Stimulated activated CD4-positive, alpha-beta T cell treated with anti-CD3 and anti-CD28 coated beads, Interleukin-15, amount 100 ng/mL, for 24 hours (primary cell): ENCODE data around the gene SPCS1.
"Not testable (repeated sequence)": the region's sequence is repeated elsewhere in the genome, so short reads cannot be mapped to it uniquely, and the experiment has no call there.

Source experiments
- DNase-seq: peaks from one replicate; pipeline ENCODE4 v3.0.0-alpha.2; 2020

The SPCS1 gene

DNA sequence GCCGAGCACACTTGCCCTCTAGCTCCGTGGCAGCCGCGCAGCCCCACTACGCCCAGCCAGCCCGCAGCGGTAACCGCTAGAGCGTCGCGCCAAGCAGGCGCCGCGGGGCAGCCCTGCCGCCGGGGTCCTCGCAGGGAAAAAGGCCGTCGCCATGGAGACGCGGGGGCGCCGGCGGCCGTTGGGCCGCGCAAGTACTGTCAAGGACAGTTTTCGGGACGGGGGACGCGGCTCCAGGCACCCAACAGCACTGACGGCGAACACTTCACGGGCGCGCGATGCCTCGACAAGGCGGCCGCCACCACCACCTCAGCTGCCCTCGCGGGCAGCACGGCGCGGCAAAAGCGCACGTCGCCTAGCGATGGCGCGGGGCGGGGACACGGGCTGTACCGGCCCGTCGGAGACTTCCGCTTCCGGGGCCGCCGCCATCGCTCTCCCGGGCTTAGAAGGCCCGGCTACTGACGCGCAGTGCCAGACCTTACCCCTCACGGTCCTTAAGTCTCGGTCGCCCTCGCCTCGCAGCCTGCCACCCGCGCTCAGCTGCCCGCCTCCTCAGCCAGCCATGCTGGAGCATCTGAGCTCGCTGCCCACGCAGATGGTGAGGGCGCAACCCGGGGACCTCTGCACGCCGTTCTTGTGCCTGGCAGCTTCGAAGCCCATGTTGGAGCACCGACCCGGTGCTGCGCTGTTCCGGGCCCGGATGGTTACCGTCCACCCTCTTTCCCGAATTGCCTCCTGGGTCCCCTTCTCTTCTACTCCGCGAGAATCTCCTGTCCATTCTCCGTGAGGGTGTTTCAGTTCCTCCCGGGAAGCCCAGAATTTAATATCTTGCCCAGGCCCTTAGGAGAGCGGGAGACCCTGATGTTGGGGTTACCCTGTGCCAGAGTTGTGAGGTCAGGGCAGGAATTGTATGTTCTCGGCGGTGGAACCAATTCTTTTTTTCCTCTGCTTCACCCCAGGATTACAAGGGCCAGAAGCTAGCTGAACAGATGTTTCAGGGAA lies at the start of gene SPCS1, which contains the start of gene GLT8D1:
Gene SPCS1, plus strand, starts transcription at position 419 of the 999 bp plus-strand sequence. Its CDS starts 141 bp downstream, at position 560.
Gene GLT8D1, minus strand, starts transcription at position 104 of the 999 bp plus-strand sequence. CDS start 5,331 bp downstream, outside the sequence.
- peak; percentile 91 for DNase-seq

DNA sequence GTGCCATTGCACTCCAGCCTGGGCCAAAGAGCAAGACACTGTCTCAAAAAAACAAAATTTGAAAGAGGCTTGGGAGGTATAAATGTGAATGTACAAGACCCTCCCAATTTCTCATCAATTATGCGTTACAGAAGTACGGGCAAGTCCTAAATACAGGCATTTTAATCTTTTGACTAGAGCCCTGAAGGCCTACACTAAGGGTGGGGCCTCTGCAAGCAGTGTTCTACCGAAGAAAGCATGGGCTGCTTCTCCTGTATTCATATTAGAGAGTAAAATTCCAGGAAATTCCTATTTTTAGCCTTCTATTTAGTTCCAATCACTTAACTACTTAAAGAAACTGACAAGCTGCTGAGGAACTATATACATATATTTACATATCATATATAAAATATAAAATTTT lies 45.9 kb upstream of the SPCS1 start:
- no peak for DNase-seq

DNA sequence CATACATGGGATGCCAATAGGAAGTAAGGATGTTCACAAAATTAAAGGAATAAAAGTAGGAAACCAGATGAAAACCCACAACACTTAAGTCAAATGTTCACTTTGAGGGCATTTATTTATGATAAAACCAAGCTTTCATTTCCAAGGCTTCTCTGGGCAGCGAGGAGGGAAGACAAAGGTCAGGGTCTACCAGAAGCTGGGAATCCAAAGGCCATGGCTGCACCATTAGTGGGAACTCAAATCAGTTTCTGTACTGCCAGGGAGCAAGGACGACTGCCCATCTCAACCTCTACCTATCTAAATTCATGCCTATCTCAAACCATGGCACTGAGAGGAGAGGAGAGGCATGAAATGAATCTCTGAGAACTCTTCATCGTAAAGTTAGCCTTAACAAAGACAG lies 42.8 kb upstream of the SPCS1 start:
- no peak for DNase-seq

DNA sequence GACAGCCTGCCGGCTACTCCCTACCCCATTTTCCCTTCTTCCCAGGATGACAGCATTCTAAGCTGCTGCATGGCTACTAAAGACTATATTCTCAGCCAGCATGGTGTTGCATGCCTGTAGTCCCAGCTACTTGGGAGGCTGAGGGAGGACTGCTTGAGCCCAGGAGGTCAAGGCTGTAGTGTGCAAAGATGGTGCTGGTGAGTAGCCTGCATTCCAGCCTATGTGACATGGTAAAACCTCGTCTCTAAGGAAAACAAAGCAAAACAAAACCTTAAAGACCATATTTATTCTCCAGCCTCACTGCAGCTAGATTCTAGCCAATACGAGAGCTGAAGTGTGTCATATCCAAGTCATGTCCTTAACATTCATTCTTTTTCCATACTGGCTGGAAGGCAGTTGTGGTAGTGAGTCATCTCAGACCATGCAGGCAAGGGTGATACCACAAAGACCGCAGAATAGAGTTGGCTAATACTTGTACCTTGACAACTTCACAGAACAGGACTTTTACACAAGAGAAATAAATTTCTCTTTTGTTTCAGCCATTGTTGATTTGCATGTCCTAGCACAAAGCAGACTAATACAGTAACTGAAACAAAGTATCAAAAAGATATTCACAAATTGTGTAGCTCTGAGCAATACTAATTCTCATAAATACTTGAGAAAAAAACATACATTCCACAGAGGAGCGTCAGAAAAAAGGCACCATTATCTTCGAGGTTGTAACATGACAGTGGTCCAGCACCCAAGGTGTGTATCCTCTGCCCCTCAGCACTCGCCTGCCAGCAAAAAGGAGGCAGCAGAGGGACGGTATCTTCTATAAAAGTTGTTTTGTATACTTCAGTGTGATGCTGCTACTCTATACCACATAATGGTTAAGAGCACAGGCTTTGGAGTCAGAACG lies 35.0 kb upstream of the SPCS1 start:
- DNase-seq: peak; percentile 62

DNA sequence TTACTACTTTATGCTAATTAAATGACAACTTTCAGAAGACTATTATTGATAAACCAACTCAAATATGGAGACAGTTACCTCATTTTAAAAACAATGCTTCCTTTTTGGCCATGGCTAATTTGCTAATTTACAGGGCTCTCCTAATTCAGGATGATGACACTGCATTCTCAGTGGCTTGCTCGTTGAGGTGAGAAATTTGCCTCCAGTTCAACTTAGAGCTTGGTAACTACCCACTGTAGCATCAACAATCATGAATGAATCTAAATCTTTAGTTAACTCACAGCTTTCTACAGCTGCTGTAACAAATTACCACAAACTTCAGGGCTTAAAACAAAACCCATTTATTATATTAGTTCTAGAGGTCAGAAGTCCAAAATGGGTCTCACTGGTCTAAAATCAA lies 34.2 kb upstream of the SPCS1 start:
- no peak for DNase-seq

DNA sequence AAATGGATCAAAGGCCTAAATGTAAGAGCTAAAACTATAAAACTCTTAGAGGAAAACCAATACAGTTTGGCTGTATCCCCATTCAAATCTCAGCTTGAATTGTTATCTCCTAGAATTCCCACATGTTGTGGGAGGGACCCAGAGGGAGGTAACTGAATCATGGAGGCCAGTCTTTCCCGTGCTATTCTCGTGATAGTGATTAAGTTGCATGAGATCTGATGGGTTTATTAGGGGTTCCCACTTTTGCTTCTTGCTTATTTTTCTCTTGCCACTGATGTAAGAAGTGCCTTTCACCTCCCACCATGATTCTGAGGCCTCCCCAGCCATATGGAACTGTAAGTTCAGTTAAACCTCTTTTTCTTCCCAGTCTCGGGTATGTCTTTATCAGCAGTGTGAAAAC lies 29.7 kb upstream of the SPCS1 start:
- DNase-seq: not testable (repeated sequence)

DNA sequence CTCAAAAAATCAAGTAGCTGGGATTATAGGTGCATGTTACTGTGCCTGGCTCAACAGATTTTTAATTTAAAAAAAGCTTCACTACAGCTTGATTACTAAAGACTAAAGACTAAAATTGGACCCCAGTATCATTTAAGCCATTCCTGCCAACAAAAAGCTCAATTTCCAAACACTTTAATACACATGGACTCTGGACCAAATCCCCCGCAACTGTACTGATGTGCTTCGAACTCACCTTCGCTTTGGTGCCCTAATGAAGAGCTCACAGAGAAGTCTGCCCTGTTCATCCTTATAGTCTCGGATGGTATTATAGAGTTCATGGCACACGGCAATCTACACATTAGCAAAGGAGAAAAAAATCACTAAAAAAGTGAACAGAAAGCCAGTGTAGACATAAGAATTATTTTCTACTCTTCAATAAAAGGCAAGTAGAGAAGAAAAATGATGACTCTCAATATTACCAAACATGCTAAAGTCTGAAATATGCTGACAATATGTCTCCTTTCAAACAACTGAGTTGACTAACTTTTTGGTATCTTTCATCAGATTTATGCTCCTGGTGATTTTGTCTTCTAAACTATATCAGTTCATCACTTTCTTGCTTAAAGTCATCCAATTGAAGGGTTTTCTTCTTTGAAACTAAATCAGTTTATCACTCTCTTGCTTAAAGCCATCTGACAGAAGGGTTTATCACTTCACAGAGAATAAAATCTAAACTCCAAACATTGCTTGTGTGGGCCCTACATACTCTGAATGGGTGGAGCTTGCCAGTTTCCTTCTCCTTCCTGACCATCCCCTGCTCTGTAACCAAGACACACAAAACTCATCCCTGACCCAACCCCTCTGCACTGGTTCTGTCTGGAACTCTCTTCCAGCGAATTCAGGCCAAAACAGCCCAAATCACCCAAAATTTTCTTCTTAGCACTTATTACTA lies 27.4 kb upstream of the SPCS1 start:
- no peak for DNase-seq

DNA sequence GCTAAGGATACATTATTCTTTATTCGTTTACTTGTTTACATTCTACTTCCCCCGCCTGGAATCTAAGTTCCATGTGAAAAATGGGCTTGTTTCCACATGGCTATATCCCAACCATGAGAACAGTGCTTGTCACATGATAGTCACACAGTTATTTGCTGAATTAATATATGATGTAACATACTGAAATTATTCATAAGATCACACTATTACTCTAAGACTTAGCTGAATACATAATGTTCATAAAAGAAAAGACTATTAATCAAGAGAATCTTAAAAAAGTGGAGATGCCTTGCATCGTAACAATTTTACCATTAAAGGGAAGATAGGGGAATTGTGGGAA lies 26.7 kb upstream of the SPCS1 start:
- no peak for DNase-seq

DNA sequence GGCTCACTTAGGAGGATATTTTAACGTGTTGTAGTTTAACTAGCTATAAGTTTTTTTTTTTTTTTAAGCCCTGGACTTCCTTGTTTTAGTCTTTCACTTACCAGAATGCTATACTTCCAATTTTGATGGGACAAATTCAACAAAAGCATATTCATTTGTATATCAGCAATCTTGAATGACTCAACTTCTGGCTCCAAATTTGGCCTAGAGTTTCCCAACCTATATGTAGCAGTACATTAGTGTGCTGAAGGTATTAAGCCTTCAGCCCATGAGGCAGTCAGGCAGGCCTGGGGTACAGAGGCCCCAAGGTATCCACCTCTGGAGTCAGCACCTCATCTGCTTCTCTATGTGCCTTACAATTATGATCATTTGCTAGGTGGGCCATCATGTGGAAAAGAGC lies 26.1 kb upstream of the SPCS1 start:
- no peak for DNase-seq

DNA sequence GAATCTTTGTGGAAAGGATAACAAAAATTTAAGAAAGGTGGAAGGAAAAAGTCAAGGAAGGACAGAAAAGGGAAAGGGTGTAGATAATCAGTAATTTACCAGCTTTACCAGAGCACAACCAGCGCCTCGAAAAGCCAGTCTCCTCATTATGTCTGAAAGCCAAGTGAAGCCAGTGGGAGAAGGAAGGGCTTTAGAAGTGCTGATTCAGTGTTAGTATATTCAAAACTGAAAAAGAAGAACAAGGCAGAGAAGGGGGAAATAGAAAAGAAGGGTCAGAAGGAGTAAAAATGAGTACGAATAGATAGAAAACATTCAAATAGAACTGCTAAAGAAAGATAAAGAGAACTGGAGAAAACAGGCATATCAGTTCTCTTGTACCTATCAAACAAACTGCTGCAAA lies 24.3 kb upstream of the SPCS1 start:
- DNase-seq: no peak

DNA sequence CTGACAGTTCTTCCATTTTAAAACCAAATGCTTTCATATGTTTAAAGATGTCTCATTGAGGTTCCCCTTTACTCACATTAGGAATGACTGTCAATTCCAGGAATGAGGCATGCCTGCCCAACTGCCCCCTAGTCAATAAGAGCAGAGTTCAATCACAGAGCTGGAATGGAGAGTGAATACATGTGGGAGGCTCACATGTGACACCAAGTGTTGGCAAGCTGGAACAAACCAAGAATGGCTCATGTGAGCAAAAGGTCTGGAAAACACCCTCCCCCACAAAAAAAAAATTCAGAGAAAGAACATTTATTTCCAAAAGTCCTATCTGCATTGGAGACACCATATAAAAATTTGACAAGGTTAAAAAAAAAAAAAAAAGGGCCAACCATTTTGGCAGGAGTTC lies 23.9 kb upstream of the SPCS1 start:
- peak; percentile 57 for DNase-seq

DNA sequence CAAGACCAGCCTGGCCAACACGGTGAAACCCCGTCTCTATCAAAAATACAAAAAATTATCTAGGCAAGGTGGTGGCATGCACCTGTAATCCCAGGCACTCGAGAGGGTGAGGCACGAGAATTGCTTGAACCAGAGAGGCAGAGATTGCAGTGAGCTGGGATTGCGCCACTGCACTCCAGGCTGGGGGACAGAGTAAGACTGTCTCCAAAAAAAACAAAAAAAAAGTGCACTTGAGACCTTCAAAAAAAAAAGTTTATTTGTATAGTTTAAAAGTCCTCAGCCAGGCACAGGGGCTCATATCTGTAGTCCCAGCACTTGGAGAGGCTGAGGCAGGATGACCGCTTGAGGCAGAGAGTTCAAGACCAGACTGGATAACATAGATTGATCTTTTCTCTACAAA lies 22.3 kb upstream of the SPCS1 start:
- no peak for DNase-seq

DNA sequence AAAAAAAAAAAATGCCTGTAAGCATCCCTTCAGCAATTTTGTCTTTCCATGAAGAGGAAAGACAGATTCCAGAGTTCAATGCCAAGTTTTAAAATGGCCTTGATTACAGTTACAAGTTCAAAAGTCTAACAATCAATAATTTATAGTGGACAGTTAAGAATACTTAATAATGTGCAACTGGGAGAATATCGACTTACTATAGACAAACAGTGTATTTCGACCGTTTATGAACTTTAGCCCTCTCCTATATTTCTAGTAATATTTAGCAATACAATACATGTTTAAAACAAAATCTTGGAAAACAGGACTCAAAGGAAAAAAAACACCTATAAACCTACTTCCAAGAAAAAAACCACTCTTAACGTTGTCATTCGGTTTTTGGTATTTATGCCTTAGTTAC lies 21.7 kb upstream of the SPCS1 start:
- DNase-seq: no peak

DNA sequence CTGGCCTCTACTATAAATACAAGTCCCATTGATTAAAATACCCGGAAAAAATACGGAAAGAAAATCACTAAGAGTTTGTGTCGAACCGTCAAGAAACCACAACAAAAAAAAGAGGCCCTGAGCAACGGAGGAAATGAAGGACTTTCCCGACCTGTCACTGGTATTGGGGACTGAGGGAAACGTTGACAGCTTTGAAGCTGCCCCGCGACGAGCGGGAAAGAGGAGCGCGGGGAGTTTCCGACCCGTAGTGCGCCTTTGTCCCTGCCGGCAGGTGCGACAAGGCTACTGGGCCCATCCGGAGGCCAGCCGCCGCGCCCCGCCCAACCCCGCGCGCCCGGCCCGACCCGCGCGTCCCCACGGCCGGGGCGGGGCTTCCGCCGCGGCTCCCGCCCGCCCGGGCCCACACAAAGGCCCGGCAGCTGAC lies 20.6 kb upstream of the SPCS1 start:
- peak; percentile 92 for DNase-seq

DNA sequence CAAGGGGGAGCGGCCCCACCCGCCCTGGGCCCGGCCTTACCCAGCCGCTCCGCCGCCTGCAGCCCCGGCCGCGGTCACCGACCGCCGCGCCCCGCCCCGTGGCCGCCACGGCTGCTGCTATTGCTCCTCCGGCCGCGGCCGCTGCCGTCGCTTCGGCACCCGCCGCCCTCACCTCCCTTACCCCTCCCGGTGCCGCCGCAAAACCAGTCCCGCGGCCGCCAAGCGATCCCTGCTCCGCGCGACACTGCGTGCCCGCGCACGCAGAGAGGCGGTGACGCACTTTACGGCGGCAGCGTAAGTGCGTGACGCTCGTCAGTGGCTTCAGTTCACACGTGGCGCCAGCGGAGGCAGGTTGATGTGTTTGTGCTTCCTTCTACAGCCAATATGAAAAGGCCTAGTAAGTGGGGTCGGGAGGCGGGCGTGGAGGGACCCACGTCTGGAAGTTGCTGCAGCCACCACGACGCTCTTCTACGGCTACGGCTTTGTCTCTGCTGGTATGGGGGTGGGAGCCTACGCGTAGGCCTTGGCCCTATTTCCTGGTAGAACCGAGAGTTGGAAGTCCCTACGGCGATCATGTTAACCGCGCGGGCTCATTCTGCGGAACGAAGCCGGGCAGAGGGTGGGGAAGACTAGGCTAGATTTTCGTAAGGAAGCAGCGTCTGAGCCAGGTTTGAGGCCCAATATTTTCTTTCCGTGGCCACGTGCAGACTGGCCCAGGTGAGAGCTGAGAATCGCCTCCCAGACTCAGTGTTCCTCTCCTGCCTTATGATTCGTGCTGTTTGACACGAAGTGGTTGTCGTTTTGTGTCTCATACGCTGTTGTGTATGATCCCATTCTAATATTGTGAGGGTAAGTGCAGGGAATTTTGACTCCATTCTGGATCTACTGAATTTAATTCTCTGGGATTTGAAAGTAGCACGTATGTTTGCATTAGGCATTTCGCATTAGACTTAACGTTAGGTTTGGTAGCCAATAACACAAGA lies 19.9 kb upstream of the SPCS1 start, which contains the start of the genes GNL3 and PBRM1:
Gene GNL3, plus strand, starts transcription at position 324 of the 983 bp plus-strand sequence. Its CDS starts 61 bp downstream, at position 385.
Gene PBRM1, minus strand, starts transcription at position 205 of the 983 bp plus-strand sequence.
- DNase-seq: peak; percentile 95

DNA sequence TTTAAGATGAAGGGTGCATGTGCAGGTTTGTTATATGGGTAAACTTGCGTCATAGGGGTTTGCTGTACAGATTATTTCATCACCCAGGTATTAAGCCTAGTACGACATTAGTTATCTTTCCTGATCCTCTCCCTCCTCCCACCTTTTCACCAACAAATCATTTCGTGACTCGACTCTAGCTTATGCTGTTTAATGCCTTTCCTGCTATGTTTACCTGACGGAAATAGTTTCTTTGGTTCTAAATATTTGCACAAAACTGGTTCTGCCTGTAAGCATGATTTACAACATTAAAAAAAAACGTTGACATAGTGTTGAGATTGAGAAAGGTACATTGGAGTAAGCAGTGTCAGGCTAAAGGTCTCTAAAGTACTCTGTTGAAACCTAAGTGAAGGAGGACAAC lies 17.6 kb upstream of the SPCS1 start:
- no peak for DNase-seq

DNA sequence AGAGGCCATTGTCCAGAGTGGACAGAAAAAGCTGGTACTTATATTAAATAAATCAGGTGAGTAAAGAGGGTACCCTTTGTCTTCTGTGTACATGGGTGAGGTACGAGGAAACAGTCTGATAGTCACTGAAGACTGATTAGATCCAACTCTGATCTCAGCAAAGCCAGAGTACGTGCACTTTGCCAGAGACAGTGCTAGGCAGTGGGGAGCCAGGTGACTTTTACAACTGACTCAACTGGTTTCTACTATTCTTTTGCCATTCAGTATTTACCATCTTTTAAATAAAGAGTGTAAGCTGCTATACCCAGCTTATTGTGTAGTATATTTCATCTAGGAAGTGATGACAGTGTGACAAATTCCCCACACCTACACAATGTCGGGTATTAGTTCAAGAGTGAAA lies 16.8 kb upstream of the SPCS1 start:
- DNase-seq: no peak

DNA sequence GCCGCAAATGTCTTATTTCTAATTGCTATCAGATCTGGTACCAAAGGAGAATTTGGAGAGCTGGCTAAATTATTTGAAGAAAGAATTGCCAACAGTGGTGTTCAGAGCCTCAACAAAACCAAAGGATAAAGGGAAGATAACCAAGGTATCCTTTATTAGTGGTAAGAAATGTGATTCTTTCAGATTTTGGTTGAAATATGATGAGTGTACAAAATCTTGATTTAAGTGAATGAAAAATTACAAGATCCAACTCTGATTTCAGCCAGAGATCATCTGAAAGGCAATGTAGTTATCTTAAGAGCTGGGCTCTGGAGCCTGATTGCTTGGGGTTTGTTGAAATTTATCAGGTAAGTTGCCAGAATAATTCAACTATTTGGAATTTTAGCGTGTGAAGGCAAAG lies 15.3 kb upstream of the SPCS1 start:
- DNase-seq: no peak

DNA sequence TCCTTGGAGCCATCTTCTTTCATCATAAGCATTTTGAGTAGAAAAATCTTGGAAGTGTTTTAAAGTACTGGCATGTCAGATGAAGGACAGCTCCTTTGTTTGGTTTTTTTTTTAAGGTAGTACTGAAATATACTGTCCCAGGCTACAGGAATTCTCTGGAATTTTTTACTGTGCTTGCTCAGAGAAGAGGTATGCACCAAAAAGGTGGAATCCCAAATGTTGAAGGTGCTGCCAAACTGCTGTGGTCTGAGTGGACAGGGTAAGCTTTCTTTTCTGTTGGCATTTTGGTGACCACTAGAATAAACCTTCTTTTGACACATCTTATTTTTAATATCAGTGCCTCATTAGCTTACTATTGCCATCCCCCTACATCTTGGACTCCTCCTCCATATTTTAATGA lies 12.8 kb upstream of the SPCS1 start:
- DNase-seq: no peak

DNA sequence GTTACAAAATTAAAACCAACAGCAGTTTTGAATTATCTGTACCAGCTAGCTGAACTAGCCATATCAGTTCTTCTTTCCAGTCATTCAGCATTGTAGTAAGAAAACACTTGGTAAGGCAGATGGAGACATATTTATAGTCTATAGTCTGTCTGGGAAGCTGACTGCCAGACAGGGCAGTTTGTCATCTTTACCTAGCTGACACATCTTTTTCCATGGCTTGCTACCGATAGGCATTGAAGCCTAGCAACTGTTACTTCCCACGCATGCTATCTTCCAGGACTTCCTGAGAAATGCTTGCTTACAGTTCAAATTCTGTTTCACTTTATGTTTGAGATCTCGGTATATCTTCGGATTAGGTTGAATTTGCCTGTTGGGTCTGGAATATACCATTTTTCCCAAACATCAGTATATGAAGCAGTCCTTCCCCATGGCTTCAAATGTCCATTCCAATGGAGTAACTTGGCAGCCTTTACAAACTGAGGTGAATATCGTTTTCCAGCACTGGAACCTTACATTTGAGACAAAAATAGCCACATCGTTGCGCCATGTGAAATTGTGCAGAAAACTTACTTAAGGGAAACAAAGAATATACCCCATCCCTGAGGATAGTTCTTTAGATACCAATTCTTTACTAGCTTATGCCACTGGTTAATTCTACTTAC lies 11.2 kb upstream of the SPCS1 start:
- DNase-seq: no peak
